ENCODE data around the gene AGBL1. TPM values are rescaled to one million over a fixed set of nuclear protein-coding genes. Genes with fewer than 3 reads are reported as not detected.

AGBL1 gene
- total RNA-seq, 1 donor from 2014 or later, result not detected

DNA sequence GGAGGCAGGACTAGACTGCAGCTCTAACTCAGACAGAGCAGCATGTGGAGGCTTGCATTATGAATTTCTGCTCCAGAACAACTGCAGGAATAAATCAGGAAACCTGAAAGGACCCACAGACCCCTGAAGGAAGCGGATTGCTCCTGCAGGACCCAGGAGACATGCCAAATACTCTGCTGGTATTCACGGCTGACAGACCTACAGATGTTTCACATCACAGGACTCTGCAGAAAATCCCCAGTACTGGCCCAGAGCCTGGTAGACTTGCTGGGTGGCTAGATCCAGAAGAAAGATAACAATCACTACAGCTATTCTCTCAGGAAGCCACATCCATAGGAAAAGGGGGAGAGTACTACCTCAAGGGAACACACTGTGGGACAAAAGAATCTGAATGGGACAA, 942.1 kb downstream of the AGBL1 start:
- no peak for TF ChIP-seq EZH2 (IDR thresholded peaks at IDR 0.05; ENCODE audit: insufficient read depth, low read length)
- TF ChIP-seq, protein P1, sequence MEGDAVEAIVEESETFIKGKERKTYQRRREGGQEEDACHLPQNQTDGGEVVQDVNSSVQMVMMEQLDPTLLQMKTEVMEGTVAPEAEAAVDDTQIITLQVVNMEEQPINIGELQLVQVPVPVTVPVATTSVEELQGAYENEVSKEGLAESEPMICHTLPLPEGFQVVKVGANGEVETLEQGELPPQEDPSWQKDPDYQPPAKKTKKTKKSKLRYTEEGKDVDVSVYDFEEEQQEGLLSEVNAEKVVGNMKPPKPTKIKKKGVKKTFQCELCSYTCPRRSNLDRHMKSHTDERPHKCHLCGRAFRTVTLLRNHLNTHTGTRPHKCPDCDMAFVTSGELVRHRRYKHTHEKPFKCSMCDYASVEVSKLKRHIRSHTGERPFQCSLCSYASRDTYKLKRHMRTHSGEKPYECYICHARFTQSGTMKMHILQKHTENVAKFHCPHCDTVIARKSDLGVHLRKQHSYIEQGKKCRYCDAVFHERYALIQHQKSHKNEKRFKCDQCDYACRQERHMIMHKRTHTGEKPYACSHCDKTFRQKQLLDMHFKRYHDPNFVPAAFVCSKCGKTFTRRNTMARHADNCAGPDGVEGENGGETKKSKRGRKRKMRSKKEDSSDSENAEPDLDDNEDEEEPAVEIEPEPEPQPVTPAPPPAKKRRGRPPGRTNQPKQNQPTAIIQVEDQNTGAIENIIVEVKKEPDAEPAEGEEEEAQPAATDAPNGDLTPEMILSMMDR (IDR thresholded peaks at IDR 0.05; ENCODE audit: insufficient read depth, low read depth, low read length), result no peak
- Histone ChIP-seq H3K79me2 (ENCODE audit: insufficient read depth, low read length) (no peaks in the 10 kb centered on the region), H3K9ac (ENCODE audit: low read length) (no peak overlapping the region), H3K27me3 (ENCODE audit: insufficient read depth, low read length) (no peaks in the 10 kb centered on the region), H4K20me1 (ENCODE audit: insufficient read depth, low read length) (no peaks in the 10 kb centered on the region), H3K36me3 (ENCODE audit: insufficient read depth, low read length) (no peaks in the 10 kb centered on the region), H2AFZ (ENCODE audit: low read depth, low read length) (no peak overlapping the region), H3K9me3 (ENCODE audit: insufficient read depth, low read depth, low read length) (no peaks in the 10 kb centered on the region), H3K4me2 (ENCODE audit: low read length) (no peak overlapping the region), H3K4me1 (ENCODE audit: insufficient read depth, low read length) (no peaks in the 10 kb centered on the region), H3K4me3 (ENCODE audit: insufficient read depth, low read depth, low read length) (no peak overlapping the region), H3K27ac (ENCODE audit: low read depth, low read length) (no peak overlapping the region)
- H3K27me3 Mint-ChIP-seq (ENCODE audit: low read depth, unreplicated experiment), result no peaks in the 10 kb centered on the region
- H3K4me1 Mint-ChIP-seq (ENCODE audit: low read depth, unreplicated experiment), result no peaks in the 10 kb centered on the region
- H3K4me3 Mint-ChIP-seq (ENCODE audit: unreplicated experiment), result no peak overlapping the region
- DNase-seq (ENCODE audit: low read depth) (peak; percentile 16), FAIRE-seq (no peak)
- H3K9me3 Mint-ChIP-seq (ENCODE audit: unreplicated experiment), result peaks cover 9% of the 10 kb centered on the region
- H3K27ac Mint-ChIP-seq (ENCODE audit: unreplicated experiment), result no peak overlapping the region
- peaks cover 3% of the 10 kb centered on the region for H3K36me3 Mint-ChIP-seq (ENCODE audit: low read depth, unreplicated experiment)

DNA sequence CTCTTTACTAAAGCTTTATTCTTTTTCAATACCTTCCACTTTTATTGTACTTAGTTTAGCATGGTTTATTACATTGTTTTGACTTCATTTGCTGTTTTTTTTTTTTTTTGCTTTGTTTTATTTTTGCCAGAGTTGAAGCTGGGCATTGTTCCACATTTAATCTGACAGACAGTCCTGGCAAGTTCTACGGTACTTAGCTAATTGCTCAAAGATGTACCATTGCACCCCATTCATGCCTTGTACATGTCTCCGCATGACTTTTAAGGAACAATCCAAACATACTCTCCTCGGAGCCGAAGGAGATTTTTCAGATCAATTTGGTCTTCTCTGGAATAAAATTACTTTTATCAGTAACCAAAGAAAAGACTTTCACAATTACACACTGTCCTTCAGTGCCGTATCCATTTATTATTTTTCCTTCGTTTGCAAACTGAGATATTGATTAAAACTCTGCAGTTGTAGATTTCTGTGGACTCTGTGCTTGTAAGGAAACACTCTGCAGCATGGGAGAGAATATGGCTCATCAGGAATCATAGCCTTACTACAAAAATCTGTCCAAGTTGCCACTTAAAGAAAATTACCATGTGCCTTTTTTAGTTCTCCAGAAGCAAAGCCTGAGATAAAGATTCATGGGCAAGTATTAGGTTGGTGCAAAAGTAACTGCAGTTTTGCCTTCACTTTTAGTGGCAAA, 952.0 kb downstream of the AGBL1 start:
- Histone ChIP-seq H3K4me3 (ENCODE audit: insufficient read depth, low read depth, low read length) (no peak overlapping the region), H3K9me3 (ENCODE audit: insufficient read depth, low read depth, low read length) (no peaks in the 10 kb centered on the region), H3K36me3 (ENCODE audit: insufficient read depth, low read length) (no peaks in the 10 kb centered on the region), H4K20me1 (ENCODE audit: insufficient read depth, low read length) (no peaks in the 10 kb centered on the region), H3K79me2 (ENCODE audit: insufficient read depth, low read length) (no peaks in the 10 kb centered on the region), H3K27me3 (ENCODE audit: insufficient read depth, low read length) (no peaks in the 10 kb centered on the region), H2AFZ (ENCODE audit: low read depth, low read length) (no peak overlapping the region), H3K9ac (ENCODE audit: low read length) (no peak overlapping the region), H3K4me2 (ENCODE audit: low read length) (peak overlapping the region; percentile 27), H3K4me1 (ENCODE audit: insufficient read depth, low read length) (peaks cover 9% of the 10 kb centered on the region), H3K27ac (ENCODE audit: low read depth, low read length) (no peak overlapping the region)
- Mint-ChIP-seq H3K27me3 (ENCODE audit: low read depth, unreplicated experiment) (no peaks in the 10 kb centered on the region), H3K4me1 (ENCODE audit: low read depth, unreplicated experiment) (peaks cover 29% of the 10 kb centered on the region), H3K4me3 (ENCODE audit: unreplicated experiment) (no peak overlapping the region), H3K9me3 (ENCODE audit: unreplicated experiment) (peaks cover under 1% of the 10 kb centered on the region), H3K27ac (ENCODE audit: unreplicated experiment) (peak overlapping the region; percentile 29), H3K36me3 (ENCODE audit: low read depth, unreplicated experiment) (no peaks in the 10 kb centered on the region)
- TF ChIP-seq, protein P1 (IDR thresholded peaks at IDR 0.05; ENCODE audit: insufficient read depth, low read depth, low read length), result no peak
- no peak for TF ChIP-seq EZH2 (IDR thresholded peaks at IDR 0.05; ENCODE audit: insufficient read depth, low read length)
- DNase-seq (ENCODE audit: low read depth), result no peak
- no peak for FAIRE-seq

DNA sequence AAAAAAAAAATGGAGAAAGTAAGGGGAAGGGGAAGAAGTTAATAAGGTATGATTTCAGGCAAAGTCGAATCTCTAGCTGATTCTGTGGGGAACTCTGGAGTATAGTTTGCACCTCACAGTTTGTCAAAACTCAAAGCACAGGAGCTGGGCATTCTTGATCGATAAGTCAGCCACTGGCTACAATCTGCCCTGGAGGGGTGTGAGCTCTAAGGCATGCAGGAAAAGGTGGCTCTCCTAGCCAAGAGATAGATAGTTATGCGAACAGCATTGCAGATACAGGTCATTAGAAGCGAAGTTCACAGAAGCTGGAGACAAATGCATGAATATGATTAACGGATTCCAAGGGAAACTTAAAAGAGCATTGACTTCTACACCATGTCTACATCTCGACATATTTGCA, 952.6 kb downstream of the AGBL1 start:
- no peak overlapping the region for H3K27ac ChIP-seq (ENCODE audit: low read depth, low read length)
- no peaks in the 10 kb centered on the region for H3K9me3 ChIP-seq (ENCODE audit: insufficient read depth, low read depth, low read length)
- Mint-ChIP-seq H3K4me3 (ENCODE audit: unreplicated experiment) (no peak overlapping the region), H3K9me3 (ENCODE audit: unreplicated experiment) (peaks cover 2% of the 10 kb centered on the region), H3K4me1 (ENCODE audit: low read depth, unreplicated experiment) (peaks cover 30% of the 10 kb centered on the region), H3K36me3 (ENCODE audit: low read depth, unreplicated experiment) (no peaks in the 10 kb centered on the region), H3K27me3 (ENCODE audit: low read depth, unreplicated experiment) (no peaks in the 10 kb centered on the region), H3K27ac (ENCODE audit: unreplicated experiment) (peak overlapping the region; percentile 29)
- FAIRE-seq (peak; percentile 32), DNase-seq (ENCODE audit: low read depth) (peak; percentile 23)
- H3K4me1 ChIP-seq (ENCODE audit: insufficient read depth, low read length), result peaks cover 9% of the 10 kb centered on the region
- H3K36me3 ChIP-seq (ENCODE audit: insufficient read depth, low read length), result no peaks in the 10 kb centered on the region
- peak overlapping the region; percentile 27 for H3K4me2 ChIP-seq (ENCODE audit: low read length)
- TF ChIP-seq, protein P1 (IDR thresholded peaks at IDR 0.05; ENCODE audit: insufficient read depth, low read depth, low read length), result no peak
- no peak for TF ChIP-seq EZH2 (IDR thresholded peaks at IDR 0.05; ENCODE audit: insufficient read depth, low read length)
- H3K79me2 ChIP-seq (ENCODE audit: insufficient read depth, low read length), result no peaks in the 10 kb centered on the region
- no peaks in the 10 kb centered on the region for H3K27me3 ChIP-seq (ENCODE audit: insufficient read depth, low read length)
- H2AFZ ChIP-seq (ENCODE audit: low read depth, low read length), result no peak overlapping the region
- H4K20me1 ChIP-seq (ENCODE audit: insufficient read depth, low read length), result no peaks in the 10 kb centered on the region
- no peak overlapping the region for H3K4me3 ChIP-seq (ENCODE audit: insufficient read depth, low read depth, low read length)
- H3K9ac ChIP-seq (ENCODE audit: low read length), result no peak overlapping the region
